ENCODE data around the gene HDAC4.

GRCh38 chr2:239398521-239398921, 2.3 kb downstream of the HDAC4 start:
- TF ChIP-seq CTCF (IDR thresholded peaks at IDR 0.05): no peak
- no peak for TF ChIP-seq EZH2 (IDR thresholded peaks at IDR 0.05; ENCODE audit: borderline replicate concordance, insufficient read depth, low read depth, low read length, poor library complexity, severe bottlenecking)
